Mesenteric fat pad (tissue), 1 donor: ENCODE results near the gene NAV2. TPM values are rescaled to one million over a fixed set of nuclear protein-coding genes. Genes with fewer than 3 reads are reported as not detected.

Experiments
- DNase-seq: peaks from one replicate; pipeline ENCODE4 v3.0.0-alpha.2; 2020; ENCODE audit warnings: low spot score
- total RNA-seq: library from RNA; stranded (reverse); fragmentation: NEBNext Ultra II Directional; extraction: Animal tissue kit (Norgen Biotek cat#: 25700); gene quantifications from one replicate; pipeline ENCODE4 v1.2.1, GENCODE V29; 2021
- donor health status: DM: yes; HTN: yes; CAD: no.

Gene NAV2
- total RNA-seq, 1 donor from 2014 or later, result 13.7 TPM

DNA sequence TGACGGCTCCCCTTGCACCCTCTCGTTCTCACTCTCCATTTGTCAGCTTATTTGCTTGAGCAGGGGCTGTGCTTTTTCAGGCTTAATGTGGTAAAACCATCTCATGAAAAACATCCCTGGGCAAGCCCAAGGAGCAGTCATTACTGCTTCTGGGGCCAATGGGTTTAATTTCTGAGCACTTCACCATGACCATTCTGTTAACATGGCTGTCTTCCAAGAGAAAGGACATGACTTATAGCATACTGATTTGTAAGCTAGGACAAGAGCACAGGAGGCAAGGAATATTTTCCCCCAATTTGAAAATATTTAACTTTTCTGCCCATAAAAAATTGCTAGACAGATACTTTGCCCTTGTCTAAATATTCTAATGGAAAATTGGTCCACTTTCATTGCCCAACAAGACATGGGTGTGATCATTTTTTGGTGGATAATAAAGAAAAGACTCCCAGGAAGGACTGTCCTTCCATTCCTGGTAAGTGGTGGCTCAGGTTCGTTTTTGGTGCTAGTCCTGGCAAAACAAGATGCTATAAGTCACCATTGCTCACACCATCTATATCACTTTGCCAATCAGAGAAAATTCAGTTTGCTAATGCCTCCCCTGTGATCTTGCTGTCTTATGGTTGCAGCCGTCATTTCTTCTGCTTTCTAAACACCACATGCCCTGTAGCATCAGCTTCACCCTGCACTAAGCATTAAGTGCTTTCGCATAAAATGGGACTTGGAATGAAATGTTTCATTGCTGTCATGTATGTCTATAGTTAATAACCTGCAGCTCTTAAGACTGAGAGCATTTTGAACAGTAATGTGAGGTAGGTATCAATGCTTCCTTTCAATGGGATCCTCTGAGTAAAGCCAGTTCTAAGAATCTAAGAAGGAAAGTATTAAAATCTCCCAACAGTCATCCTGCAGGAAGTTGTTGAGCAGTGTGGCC, 339.1 kb downstream of the NAV2 start:
- no peak for DNase-seq

DNA sequence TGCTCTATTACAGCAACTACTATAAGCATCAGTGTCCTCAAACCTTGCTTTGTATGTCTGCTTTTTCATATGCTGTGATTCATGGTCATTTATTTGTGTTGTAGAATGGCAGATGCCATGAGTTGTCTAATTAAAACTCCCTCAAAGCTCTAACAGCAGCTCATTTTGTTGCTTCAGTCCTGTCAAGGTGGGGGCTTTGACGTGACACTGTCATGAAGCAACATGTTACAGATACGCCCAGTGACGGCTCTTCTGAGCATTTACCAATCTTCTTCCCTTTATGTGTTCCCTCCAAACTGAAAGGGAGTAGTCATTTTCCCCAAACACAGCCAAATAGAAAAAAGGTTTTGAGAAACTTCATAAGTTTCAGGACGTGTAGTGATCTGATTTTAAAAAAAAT, 340.9 kb downstream of the NAV2 start:
- DNase-seq, result no peak

- DNase-seq, result no peak
Observed at GRCh38 chr11:20054584-20054983, 341.9 kb downstream of the NAV2 start.

DNA sequence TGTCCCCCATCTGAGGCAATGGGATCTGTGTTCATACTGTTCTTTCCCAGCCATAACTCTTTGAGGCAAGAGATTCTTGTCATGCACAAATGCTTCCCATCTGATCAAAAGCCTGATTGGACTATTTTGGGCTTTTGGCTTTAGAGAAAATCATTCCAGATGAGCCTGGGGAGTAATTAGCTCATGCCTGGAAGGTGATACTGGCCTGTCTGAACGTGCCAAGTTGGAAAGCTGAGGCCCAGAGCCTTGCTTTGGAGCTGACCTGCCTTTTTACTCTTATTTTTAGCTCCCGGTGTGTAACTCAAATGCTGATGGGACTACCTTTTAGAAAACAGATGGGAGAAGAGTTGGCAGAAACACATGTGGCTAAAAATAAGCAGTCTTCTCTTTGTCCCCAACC, 342.7 kb downstream of the NAV2 start:
- no peak for DNase-seq

DNA sequence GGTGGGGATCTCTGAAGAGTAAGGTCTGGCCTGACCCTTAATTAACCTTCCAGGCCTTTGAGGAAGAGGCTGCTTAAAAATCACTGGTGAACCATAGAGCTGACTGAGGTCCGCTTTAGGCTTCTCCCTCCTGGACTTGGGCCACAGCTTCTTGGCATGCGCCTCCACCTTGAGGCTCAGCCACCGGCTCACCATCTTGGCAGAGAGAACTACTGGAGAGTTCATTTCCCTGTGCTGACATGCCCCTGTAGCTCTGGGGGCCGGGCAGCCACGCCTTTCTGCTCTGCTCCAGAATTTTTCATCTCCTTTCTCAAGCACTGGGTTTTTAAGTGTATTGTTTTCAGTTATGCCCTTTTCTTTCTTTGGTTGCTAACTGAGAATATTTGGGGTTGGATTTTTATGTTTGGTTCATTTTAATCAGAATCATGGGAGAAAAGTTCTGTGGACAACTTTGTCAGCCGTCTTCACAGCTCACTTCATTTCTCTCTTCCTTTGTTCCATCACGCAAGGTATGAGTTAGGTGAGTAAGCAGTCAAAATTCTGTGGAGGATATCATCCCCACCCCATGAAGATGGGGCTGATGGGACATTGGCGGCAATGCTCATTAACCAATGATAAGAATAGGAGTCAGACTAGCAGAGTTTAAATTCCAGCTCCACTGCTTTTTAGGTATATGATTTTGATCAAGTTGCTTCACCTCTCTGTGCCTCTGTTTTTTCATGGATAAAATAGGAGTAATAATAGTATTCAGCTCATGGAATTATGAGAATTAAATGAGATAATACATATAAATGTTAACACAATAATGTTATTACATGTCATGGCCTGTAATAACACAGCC, 343.7 kb downstream of the NAV2 start:
- DNase-seq, result no peak

GRCh38 chr11:20056950-20057943, 344.6 kb downstream of the NAV2 start:
- DNase-seq, result no peak

DNA sequence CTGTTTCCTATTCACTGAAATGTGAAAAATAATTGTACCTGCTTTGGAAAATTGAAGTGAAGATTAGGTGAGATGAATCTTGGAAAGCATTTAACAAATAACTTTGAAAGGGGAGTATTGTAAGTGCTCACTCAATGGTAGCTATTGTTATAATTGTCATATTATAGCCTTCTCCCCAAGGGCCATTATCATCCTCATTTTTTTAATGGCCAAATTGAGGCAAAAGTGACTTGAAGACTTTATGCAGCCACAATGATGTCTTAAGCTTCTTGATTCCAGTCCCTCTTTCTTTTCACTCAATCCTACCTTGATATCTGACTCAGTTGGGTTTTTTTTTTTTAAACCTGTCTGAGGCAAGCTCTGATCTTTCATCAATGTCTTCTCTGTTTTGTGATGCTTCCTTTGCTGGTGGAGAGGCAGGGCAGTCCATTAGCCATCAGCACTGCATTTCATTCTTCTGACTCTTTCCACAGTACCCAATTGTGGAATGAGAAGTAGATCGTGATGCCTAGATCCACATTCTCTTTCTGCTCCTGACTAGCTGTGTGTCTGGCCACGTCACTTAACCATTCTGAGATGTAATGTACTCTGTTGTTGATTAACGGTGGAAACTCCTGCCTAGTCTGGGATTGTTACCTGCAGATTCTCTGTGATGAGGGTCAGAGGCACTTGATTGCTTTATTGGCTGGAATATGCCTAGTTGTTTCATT, 346.3 kb downstream of the NAV2 start:
- no peak for DNase-seq

- DNase-seq, result no peak
Observed at GRCh38 chr11:20059587-20060021, 347.0 kb downstream of the NAV2 start.

DNA sequence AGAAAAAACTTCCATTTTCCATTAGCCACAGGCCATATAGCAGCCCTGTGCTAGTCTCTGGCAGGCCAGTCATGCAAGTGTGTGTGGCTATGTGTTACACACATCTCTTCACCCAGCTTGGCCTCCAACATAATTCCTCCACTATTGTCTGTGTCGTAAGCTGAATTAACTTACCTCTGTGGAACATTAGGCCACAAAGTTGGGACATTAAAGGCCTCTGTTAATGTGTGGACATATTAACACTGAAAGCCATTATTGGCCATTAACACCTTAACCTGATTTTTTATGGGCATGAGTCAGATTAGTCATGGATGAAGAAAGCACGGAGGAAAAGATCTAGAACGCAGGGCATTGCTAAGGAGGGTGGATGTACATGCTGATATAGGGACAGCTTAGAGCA, 347.5 kb downstream of the NAV2 start:
- DNase-seq, result no peak

GRCh38 chr11:20060647-20061205, 348.1 kb downstream of the NAV2 start:
- DNase-seq, result no peak

DNA sequence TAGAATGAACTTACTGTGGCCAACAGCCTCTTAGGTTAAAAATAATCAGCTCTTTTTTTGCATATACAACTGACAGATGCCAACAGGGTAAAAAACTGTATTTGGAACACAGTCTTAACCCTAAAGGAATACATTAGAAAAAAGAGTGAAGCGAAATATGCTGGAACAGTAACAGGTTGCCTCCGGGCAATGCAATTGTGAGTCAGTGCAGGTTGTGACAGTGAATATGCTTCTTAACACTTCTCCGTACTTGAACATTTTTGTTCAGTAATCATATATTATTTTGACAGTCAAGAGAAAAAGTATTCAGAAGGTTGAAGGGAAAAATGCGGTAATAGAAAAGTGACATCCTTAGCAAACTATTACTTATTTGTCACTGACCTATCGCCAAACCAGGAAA, 349.1 kb downstream of the NAV2 start:
- DNase-seq, result no peak

GRCh38 chr11:20064961-20065405, 352.3 kb downstream of the NAV2 start:
- no peak for DNase-seq

DNA sequence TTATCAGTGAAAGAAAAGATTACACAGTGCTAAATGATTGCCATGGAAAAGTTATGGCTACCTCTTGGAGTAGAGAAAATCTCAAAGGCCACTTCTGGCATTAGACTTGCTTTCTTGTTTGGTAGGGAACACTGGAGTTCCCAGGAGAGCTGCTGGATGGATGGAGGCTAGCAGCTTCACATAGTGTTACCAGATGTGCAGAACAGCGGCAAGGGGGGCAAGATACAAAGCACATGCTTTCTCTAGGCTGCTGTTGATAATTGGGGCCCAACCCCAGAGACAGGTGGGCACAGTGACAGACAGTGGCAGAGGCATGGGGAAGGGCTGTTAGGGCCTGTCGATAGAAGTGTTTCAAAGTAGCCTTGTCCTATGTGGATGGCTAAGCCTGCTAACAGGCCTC, 352.8 kb downstream of the NAV2 start:
- DNase-seq, result no peak

DNA sequence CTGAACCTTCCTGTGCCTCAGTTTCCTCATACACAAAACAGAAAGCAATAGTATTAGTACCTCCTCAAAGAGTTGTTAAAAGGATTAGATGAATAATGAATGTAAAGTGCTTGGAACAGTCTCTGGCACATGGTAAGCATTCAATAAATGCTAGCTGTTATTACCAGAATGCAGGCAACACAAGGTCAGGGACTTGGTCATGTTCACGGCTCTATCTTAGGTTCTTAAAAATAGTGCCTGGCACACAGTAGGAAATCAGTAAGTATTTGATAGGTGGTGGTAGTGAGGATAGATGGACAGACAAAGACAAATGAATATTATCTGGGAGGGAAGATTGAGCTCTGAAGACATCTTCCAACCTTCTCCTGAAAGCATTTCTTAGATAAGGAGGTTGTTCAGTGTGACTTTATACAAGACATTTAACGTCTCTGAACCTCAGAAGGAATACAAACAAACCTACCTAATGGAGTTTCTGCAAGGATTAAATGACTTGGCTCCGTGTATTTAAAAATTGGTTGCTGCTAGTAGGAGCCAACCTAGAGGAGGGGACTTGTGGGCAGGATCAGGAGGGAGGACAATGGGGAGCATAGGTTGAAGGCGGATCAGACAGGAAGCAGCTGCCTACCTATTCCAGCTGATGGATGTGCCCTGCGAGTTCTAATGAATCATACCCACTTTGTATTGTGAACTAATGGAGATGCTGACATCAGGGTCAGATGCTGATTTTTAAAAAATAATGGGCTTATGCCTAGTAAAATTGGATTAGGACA, 353.6 kb downstream of the NAV2 start:
- no peak for DNase-seq

DNA sequence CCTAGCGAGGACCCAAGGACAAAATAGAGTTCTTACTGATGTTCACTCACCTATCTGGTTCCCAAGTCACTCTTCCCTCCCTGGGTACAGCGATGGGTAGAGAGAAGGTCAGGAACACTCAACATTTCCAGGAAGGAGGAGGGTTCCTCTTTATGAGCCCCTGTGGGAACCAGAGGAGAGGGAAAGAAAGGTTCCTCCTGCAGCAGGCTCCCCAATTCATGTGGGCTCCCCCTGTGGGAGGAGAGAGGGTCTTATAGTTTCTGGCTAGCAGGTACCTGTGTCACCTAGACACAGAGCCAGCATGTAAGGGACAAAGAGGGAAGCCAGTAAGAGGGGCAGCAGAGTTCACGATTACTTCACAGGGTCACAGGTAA, 354.1 kb downstream of the NAV2 start:
- DNase-seq, result no peak

GRCh38 chr11:20067665-20068064, 355.0 kb downstream of the NAV2 start:
- DNase-seq, result no peak

DNA sequence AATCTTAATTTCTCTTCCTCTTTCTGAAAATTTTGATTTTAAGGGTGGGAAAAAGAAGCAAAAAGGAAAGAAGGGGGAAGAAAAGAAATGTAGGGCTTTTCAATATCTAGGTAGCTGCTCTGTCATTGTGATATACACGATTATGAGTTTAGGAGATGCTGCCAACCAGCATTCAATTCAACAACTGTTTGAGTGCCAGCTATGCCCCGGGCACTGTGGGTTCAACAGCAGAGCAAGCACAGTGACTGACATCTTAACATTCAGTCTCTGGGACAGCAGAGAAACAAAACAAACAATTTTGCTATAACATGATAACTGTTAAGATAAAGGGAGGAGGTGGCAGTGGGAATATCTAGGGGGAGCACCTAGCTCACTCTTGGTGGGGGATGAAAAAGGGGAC, 356.1 kb downstream of the NAV2 start:
- no peak for DNase-seq

DNA sequence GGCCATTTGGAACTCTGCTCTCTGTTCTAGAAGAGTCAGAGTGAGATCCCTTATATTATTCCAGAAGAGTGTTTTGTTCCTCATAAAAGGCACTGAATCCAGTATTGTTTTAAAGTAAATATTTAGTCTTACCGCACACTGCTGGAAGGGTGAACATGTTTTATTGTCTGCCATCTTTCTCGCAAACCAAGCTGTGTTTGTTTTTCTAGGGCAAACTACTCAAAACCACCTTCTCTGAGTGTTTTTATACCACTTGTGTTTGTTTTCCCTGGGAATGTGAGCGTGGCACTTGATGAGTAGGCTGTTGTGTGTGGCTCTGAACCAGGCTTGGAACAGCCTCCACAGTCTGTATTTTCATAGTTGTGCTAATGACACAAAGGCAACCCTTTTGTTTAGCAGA, 357.8 kb downstream of the NAV2 start:
- DNase-seq, result no peak

DNA sequence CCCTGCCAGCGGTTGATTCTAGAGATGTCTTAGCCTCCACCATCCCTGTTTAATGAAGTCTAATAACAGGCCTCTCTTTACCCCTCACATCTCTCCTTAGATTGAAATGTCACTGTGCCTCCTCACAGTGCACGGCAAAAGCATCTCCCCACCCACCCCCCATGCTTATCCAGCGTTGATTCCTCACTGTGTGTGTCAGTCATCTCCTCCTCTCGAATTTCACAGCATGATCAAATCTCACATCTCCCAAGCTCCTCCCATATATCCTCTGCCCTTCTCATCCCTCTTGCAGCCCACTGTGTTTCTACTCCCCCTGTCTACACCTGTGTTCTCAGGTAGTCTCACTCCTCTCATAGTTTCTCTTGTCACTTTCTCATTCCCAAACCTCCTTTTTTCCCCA, 363.0 kb downstream of the NAV2 start:
- no peak for DNase-seq
